Activated T-cell treated with anti-CD3 and anti-CD28 coated beads, Interleukin-2, amount 50 U/mL, for 48 hours (primary cell): ENCODE results near the gene SOX9.
"Not testable (repeated sequence)": the region's sequence is repeated elsewhere in the genome, so short reads cannot be mapped to it uniquely, and the experiment has no call there.

Experiments used
- DNase-seq, 2 experiments: peaks; one replicate each; pipeline ENCODE4 v3.0.0-alpha.2; 2020

Gene SOX9

GRCh38 chr17:72126575-72127486 is 6.0 kb downstream of the SOX9 start:
- DNase-seq: no peak

GRCh38 chr17:72128039-72128438 is 7.2 kb downstream of the SOX9 start:
- no peak for DNase-seq

GRCh38 chr17:72134608-72135394 is 14.0 kb downstream of the SOX9 start:
- DNase-seq: no peak

GRCh38 chr17:72135546-72136325 is 14.9 kb downstream of the SOX9 start:
- DNase-seq: no peak

- DNase-seq: no peak
Observed at GRCh38 chr17:72136692-72137091, 15.9 kb downstream of the SOX9 start.

- DNase-seq: no peak
Observed at GRCh38 chr17:72137161-72137560, 16.3 kb downstream of the SOX9 start.

GRCh38 chr17:72139212-72139611 is 18.4 kb downstream of the SOX9 start:
- DNase-seq: no peak

- no peak for DNase-seq
Observed at GRCh38 chr17:72141336-72141735, 20.5 kb downstream of the SOX9 start.

GRCh38 chr17:72142097-72142496 is 21.3 kb downstream of the SOX9 start:
- not testable (repeated sequence) for DNase-seq

GRCh38 chr17:72142614-72143013 is 21.8 kb downstream of the SOX9 start:
- no peak for DNase-seq

- no peak for DNase-seq
Observed at GRCh38 chr17:72143245-72143644, 22.4 kb downstream of the SOX9 start.

GRCh38 chr17:72144101-72144500 is 23.3 kb downstream of the SOX9 start:
- DNase-seq: no peak

- DNase-seq: no peak
Observed at GRCh38 chr17:72145562-72145961, 24.7 kb downstream of the SOX9 start.

GRCh38 chr17:72145962-72146361 is 25.1 kb downstream of the SOX9 start:
- no peak for DNase-seq

GRCh38 chr17:72146371-72146770 is 25.6 kb downstream of the SOX9 start:
- DNase-seq: no peak

- no peak for DNase-seq
Observed at GRCh38 chr17:72150632-72151460, 30.0 kb downstream of the SOX9 start.

- no peak for DNase-seq
Observed at GRCh38 chr17:72151565-72152386, 31.0 kb downstream of the SOX9 start.

- no peak for DNase-seq
Observed at GRCh38 chr17:72152387-72152929, 31.6 kb downstream of the SOX9 start.

GRCh38 chr17:72158895-72159885 is 38.4 kb downstream of the SOX9 start:
- no peak for DNase-seq

- no peak for DNase-seq
Observed at GRCh38 chr17:72162569-72162968, 41.7 kb downstream of the SOX9 start.
